Measurements from ENCODE around the gene TXNDC11. TPM values are rescaled to one million over a fixed set of nuclear protein-coding genes. Genes with fewer than 3 reads are reported as not detected.

The TXNDC11 gene
- total and polyA plus RNA-seq, 7 experiments from 2014 or later = 36.7 to 80.5 (median 55.1) TPM

DNA sequence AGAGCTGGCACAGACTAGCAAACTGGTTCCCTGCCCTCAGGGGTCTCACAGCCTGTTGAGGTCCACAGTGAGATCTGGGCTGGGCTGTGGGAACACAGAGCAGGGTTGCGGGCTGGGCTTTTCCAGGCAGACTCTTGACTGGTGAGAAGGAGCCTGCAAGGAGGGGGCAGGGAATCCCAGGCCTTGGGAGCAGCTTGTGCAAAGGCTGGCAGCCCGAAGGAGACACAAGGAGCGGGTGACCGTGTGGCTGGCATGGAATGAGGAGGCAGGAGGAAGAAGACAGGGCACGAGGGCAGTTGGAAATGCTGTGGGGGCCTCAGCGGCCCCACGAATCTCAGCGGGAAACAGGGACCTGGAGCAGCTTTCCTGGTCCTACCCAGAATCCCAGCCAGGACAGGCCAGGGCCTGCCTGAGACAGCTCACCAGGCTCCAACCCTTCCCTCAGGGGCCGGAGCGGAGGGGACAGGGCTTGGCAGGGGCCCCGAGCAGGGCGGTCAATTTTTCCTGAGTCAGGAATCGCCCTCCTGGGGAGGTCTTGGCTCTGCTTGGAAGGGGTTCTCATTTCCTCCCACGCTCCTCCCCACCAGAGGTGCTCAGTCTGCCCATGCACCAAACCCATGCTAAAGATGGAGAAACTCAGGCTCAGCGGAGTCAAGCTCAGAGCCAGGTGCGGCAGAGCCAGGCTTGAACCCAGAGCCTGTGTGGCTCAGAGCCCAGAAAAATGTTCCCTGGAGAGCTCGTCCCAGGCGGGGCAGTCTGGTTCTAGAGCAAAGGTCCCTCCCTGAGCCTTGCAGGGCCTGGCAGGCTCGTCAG is 83.6 kb downstream of the TXNDC11 start:
- peaks cover 0 to 5% (median 0%) of the 10 kb centered on the region in 5 donors for H3K27me3 Mint-ChIP-seq
- H3K27ac ChIP-seq (ENCODE audit: low read depth, low read length) = no peak overlapping the region
- H3K4me1 ChIP-seq (ENCODE audit: control insufficient read depth in 2 of 2, insufficient read depth in 2 of 2, low read length in 2 of 2) = peaks cover 4 to 18% of the 10 kb centered on the region in 2 donors
- no peaks in the 10 kb centered on the region for H3K36me3 Mint-ChIP-seq
- intact Hi-C loops (cut with micrococcal nuclease) = no loop called here
- CTCF ChIA-PET = interaction anchor here (0.6 to 2.0 kb wide), 4 partner anchors 17 to 128 kb away, joined by 3 to 4 read pairs (median 4); no protein-coding TSS in a partner anchor
- no peak overlapping the region for H3K4me3 ChIP-seq (ENCODE audit: low read length)
- ATAC-seq (no peak), DNase-seq (no peak)
- H3K36me3 ChIP-seq (ENCODE audit: control insufficient read depth in 2 of 3, insufficient read depth in 3 of 3, low read length in 3 of 3) = no peaks in the 10 kb centered on the region
- H3K4me1 Mint-ChIP-seq = peaks cover 8 to 30% (median 24%) of the 10 kb centered on the region in 7 donors
- POLR2A ChIA-PET = interaction anchor here (0.7 to 1.3 kb wide), 2 partner anchors 56 to 127 kb away, joined by 4 to 7 read pairs; no protein-coding TSS in a partner anchor
- H3K9me3 ChIP-seq (ENCODE audit: control insufficient read depth in 2 of 3, low read length in 3 of 3) = no peaks in the 10 kb centered on the region
- no peaks in the 10 kb centered on the region for H3K27me3 ChIP-seq (ENCODE audit: control insufficient read depth in 2 of 2, insufficient read depth in 2 of 2, low read length in 2 of 2)
- no peak overlapping the region for H3K27ac Mint-ChIP-seq
- no peaks in the 10 kb centered on the region for H3K9me3 Mint-ChIP-seq
- H3K4me3 Mint-ChIP-seq = no peak overlapping the region

DNA sequence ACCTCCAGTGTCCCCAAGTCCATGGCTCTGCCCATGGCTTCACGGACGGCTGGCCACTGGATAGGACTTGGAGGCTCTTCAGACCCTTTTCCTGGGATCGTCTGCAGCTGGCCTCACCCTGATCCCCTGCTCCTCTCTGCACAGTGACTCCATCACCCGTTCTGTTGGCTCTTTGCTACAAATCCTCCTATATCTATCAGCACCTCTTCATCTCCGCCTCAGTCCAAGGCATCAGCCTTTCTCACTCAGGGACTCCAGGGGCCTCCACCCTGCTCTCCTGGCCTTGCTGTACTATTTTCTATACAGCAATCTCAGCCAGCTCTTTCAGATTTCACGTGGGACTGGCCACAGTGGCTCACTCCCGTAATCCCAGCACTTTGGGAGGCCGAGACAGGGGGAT is 85.1 kb downstream of the TXNDC11 start:
- H3K9me3 ChIP-seq (ENCODE audit: control insufficient read depth in 2 of 3, low read length in 3 of 3) = no peaks in the 10 kb centered on the region
- ATAC-seq = no peak
- Mint-ChIP-seq H3K4me1 (peaks cover 5 to 25% (median 15%) of the 10 kb centered on the region in 7 donors), H3K4me3 (no peak overlapping the region), H3K9me3 (no peaks in the 10 kb centered on the region), H3K27ac (peak overlapping the region in 3 of 9 donors; percentile 31 to 72 (median 36)), H3K36me3 (no peaks in the 10 kb centered on the region), H3K27me3 (peaks cover 0 to 9% (median 0%) of the 10 kb centered on the region in 5 donors)
- POLR2A ChIA-PET = interaction anchor here (1.0 kb wide), 1 partner anchor 12 kb away, joined by 4 read pairs; no protein-coding TSS in a partner anchor
- CTCF ChIA-PET = no interaction called here
- H3K27ac ChIP-seq (ENCODE audit: low read depth, low read length) = no peak overlapping the region
- intact Hi-C loops (cut with micrococcal nuclease) = no loop called here
- no peak overlapping the region for H3K4me3 ChIP-seq (ENCODE audit: low read length)
- H3K4me1 ChIP-seq (ENCODE audit: control insufficient read depth in 2 of 2, insufficient read depth in 2 of 2, low read length in 2 of 2) = peaks cover 4 to 11% of the 10 kb centered on the region in 2 donors
- H3K27me3 ChIP-seq (ENCODE audit: control insufficient read depth in 2 of 2, insufficient read depth in 2 of 2, low read length in 2 of 2) = no peaks in the 10 kb centered on the region
- no peak for DNase-seq
- H3K36me3 ChIP-seq (ENCODE audit: control insufficient read depth in 2 of 3, insufficient read depth in 3 of 3, low read length in 3 of 3) = no peaks in the 10 kb centered on the region

- ChIA-PET CTCF (no interaction called here), POLR2A (no interaction called here)
- no peaks in the 10 kb centered on the region for H3K9me3 Mint-ChIP-seq
- no peaks in the 10 kb centered on the region for H3K27me3 ChIP-seq (ENCODE audit: control insufficient read depth in 2 of 2, insufficient read depth in 2 of 2, low read length in 2 of 2)
- no peak overlapping the region for H3K4me3 ChIP-seq (ENCODE audit: low read length)
- peaks cover 4 to 11% of the 10 kb centered on the region in 2 donors for H3K4me1 ChIP-seq (ENCODE audit: control insufficient read depth in 2 of 2, insufficient read depth in 2 of 2, low read length in 2 of 2)
- H3K4me3 Mint-ChIP-seq = no peak overlapping the region
- no peaks in the 10 kb centered on the region for H3K9me3 ChIP-seq (ENCODE audit: control insufficient read depth in 2 of 3, low read length in 3 of 3)
- peaks cover 0 to 3% (median 0%) of the 10 kb centered on the region in 5 donors for H3K36me3 Mint-ChIP-seq
- H3K27me3 Mint-ChIP-seq = peaks cover 0 to 9% (median 0%) of the 10 kb centered on the region in 5 donors
- intact Hi-C loops (cut with micrococcal nuclease) = no loop called here
- DNase-seq (no peak), ATAC-seq (no peak)
- H3K27ac Mint-ChIP-seq = no peak overlapping the region
- H3K36me3 ChIP-seq (ENCODE audit: control insufficient read depth in 2 of 3, insufficient read depth in 3 of 3, low read length in 3 of 3) = no peaks in the 10 kb centered on the region
- peaks cover 5 to 29% (median 15%) of the 10 kb centered on the region in 7 donors for H3K4me1 Mint-ChIP-seq
- H3K27ac ChIP-seq (ENCODE audit: low read depth, low read length) = no peak overlapping the region
Observed at GRCh38 chr16:11655655-11656054, 87.0 kb downstream of the TXNDC11 start.

DNA sequence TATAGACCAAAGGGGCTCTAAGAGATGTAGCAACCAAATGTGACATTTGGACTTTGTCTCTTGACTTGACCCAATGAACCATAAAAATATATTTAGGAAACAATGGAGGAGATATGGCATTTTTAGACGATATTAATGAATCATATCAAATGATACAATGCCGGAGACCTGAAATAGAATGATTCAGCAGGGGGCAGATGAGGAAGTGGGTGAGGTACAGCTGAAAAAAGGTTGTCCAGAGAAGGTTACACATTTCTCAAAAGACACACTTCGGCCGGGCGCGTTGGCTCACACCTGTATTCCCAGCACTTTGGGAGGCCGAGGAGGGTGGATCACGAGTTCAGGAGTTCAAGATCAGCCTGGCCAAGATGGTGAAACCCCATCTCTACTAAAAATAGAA is 90.9 kb downstream of the TXNDC11 start:
- H3K9me3 ChIP-seq (ENCODE audit: control insufficient read depth in 2 of 3, low read length in 3 of 3) = no peaks in the 10 kb centered on the region
- no peak overlapping the region for H3K27ac ChIP-seq (ENCODE audit: low read depth, low read length)
- H3K27me3 ChIP-seq (ENCODE audit: control insufficient read depth in 2 of 2, insufficient read depth in 2 of 2, low read length in 2 of 2) = no peaks in the 10 kb centered on the region
- Mint-ChIP-seq H3K27ac (peak overlapping the region in 2 of 9 donors; percentile 8 to 14), H3K36me3 (peaks cover 0 to 3% (median 0%) of the 10 kb centered on the region in 5 donors), H3K9me3 (no peaks in the 10 kb centered on the region), H3K4me3 (no peak overlapping the region), H3K27me3 (peaks cover 0 to 9% (median 0%) of the 10 kb centered on the region in 5 donors), H3K4me1 (peaks cover 5 to 23% (median 15%) of the 10 kb centered on the region in 7 donors)
- no peak overlapping the region for H3K4me3 ChIP-seq (ENCODE audit: low read length)
- H3K4me1 ChIP-seq (ENCODE audit: control insufficient read depth in 2 of 2, insufficient read depth in 2 of 2, low read length in 2 of 2) = peaks cover 4 to 11% of the 10 kb centered on the region in 2 donors
- H3K36me3 ChIP-seq (ENCODE audit: control insufficient read depth in 2 of 3, insufficient read depth in 3 of 3, low read length in 3 of 3) = no peaks in the 10 kb centered on the region
- CTCF ChIA-PET = interaction anchor here (1.1 to 1.6 kb wide), 2 partner anchors 10 to 120 kb away, joined by 4 to 5 read pairs; no protein-coding TSS in a partner anchor
- POLR2A ChIA-PET = interaction anchor here (0.7 to 1.3 kb wide), 3 partner anchors 9 to 16 kb away, joined by 3 to 6 read pairs (median 3); no protein-coding TSS in a partner anchor
- intact Hi-C loops (cut with micrococcal nuclease) = no loop called here
- no peak for DNase-seq
- ATAC-seq = no peak

DNA sequence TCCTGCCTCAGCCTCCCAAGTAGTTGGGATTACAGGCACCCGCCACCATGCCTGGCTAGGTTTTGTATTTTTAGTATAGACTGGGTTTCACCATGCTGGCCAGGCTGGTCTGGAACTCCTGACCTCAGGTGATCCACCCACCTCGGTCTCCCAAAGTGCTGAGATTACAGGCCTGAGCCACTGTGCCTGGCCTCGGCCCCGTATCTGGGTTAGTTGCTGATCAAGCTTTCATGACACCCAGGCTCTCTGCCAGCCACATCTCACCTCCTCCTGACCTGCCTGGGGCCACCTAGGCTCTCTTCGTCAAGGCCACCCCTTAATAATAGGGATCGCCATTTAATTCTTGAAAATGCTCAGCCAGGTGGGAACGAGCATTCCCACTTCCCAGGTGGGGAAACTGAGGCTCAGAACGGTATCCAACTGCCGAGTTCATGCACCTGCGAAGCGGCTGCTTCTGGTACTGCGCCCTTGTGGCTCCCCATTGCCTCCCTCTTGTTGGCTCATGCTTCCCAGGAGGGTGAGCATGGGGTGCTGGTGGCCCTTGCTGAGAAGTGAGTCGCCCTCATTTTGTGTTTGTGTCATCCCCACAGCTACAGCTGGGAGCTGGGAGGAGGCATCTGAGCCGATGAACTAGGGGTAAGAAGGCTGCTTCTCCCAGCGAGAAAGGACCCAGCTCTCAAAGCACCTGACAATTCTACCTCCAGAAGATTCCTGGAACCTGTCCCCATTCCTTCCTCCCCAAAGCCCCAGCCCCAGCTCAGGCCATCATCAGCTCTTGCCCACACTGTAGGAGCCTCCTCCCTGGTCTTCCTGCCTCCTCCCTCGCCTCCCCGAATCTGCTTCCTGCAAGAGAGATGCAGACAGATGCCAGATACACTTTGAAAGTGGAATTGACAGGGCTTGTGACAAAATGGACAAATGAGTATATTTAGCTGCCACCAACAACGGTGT is 91.7 kb downstream of the TXNDC11 start:
- peaks cover 0 to 9% (median 0%) of the 10 kb centered on the region in 5 donors for H3K27me3 Mint-ChIP-seq
- H3K27me3 ChIP-seq (ENCODE audit: control insufficient read depth in 2 of 2, insufficient read depth in 2 of 2, low read length in 2 of 2) = no peaks in the 10 kb centered on the region
- H3K9me3 ChIP-seq (ENCODE audit: control insufficient read depth in 2 of 3, low read length in 3 of 3) = no peaks in the 10 kb centered on the region
- H3K27ac ChIP-seq (ENCODE audit: low read depth, low read length) = no peak overlapping the region
- H3K4me3 Mint-ChIP-seq = no peak overlapping the region
- H3K4me3 ChIP-seq (ENCODE audit: low read length) = no peak overlapping the region
- ChIA-PET POLR2A (interaction anchor here (0.6 to 1.4 kb wide), 4 partner anchors 9 to 91 kb away, joined by 3 read pairs; no protein-coding TSS in a partner anchor), CTCF (interaction anchor here (1.1 to 1.6 kb wide), 3 partner anchors 9 to 119 kb away, joined by 4 to 6 read pairs (median 5); no protein-coding TSS in a partner anchor)
- no peak for ATAC-seq
- H3K4me1 Mint-ChIP-seq = peaks cover 5 to 21% (median 15%) of the 10 kb centered on the region in 7 donors
- no peak for DNase-seq
- H3K4me1 ChIP-seq (ENCODE audit: control insufficient read depth in 2 of 2, insufficient read depth in 2 of 2, low read length in 2 of 2) = peaks cover 4 to 11% of the 10 kb centered on the region in 2 donors
- peak overlapping the region in 1 of 9 donors; percentile 25 for H3K27ac Mint-ChIP-seq
- no peaks in the 10 kb centered on the region for H3K36me3 ChIP-seq (ENCODE audit: control insufficient read depth in 2 of 3, insufficient read depth in 3 of 3, low read length in 3 of 3)
- intact Hi-C loops (cut with micrococcal nuclease) = no loop called here
- no peaks in the 10 kb centered on the region for H3K9me3 Mint-ChIP-seq
- H3K36me3 Mint-ChIP-seq = peaks cover 0 to 3% (median 0%) of the 10 kb centered on the region in 5 donors

DNA sequence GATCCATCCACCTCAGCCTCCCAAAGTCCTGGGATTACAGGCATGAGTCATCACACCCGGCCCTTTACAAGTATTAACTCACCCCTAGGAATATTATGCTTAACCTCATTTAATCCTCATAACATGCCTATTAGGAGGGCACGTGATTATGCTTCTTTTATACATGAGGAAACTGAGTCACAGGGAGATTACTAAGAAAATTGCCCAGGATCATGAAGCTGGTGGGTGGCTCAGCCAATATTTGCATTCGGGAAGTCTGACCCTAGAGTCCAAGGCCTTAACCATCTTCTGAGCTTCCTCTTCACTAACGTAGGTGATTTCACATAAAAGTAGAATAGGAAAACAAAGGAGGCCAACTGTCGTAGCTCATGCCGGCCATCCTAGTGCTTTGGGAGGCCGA is 93.4 kb downstream of the TXNDC11 start:
- POLR2A ChIA-PET = interaction anchor here (0.9 to 1.0 kb wide), 2 partner anchors 12 to 65 kb away, joined by 3 to 4 read pairs; no protein-coding TSS in a partner anchor
- intact Hi-C loops (cut with micrococcal nuclease) = loop anchor here in 1 of 2 donors (10.0 kb wide), 1 partner anchor 66 kb away; no protein-coding TSS in a partner anchor
- CTCF ChIA-PET = interaction anchor here (0.6 to 1.4 kb wide), 4 partner anchors 16 to 157 kb away, joined by 3 to 6 read pairs (median 4); no protein-coding TSS in a partner anchor
- Histone ChIP-seq H3K36me3 (ENCODE audit: control insufficient read depth in 2 of 3, insufficient read depth in 3 of 3, low read length in 3 of 3) (no peaks in the 10 kb centered on the region), H3K4me3 (ENCODE audit: low read length) (no peak overlapping the region), H3K27ac (ENCODE audit: low read depth, low read length) (no peak overlapping the region), H3K9me3 (ENCODE audit: control insufficient read depth in 2 of 3, low read length in 3 of 3) (no peaks in the 10 kb centered on the region), H3K27me3 (ENCODE audit: control insufficient read depth in 2 of 2, insufficient read depth in 2 of 2, low read length in 2 of 2) (no peaks in the 10 kb centered on the region), H3K4me1 (ENCODE audit: control insufficient read depth in 2 of 2, insufficient read depth in 2 of 2, low read length in 2 of 2) (peaks cover under 1 to 8% of the 10 kb centered on the region in 2 donors)
- Mint-ChIP-seq H3K4me1 (peaks cover 2 to 14% (median 12%) of the 10 kb centered on the region in 7 donors), H3K9me3 (no peaks in the 10 kb centered on the region), H3K36me3 (peaks cover 0 to 3% (median 0%) of the 10 kb centered on the region in 5 donors), H3K27me3 (peaks cover 0 to 5% (median 0%) of the 10 kb centered on the region in 5 donors), H3K27ac (peak overlapping the region in 1 of 9 donors; percentile 51), H3K4me3 (no peak overlapping the region)
- DNase-seq = no peak
- ATAC-seq = no peak

Data from naive thymus-derived CD4-positive, alpha-beta T cell (primary cell).